Neuron (in vitro differentiated cells): Measurements from ENCODE around the gene MAPK11.

Source experiments
- H2AFZ ChIP-seq: one replicate; pipeline ENCODE4 v1.6.1; 2013; ENCODE audit warnings: low read depth, mild to moderate bottlenecking, inconsistent platforms, low read length, moderate library complexity
- H3K27me3 ChIP-seq: one replicate; pipeline ENCODE4 v1.6.1; 2013; ENCODE audit warnings: low read length; ENCODE audit not compliant: insufficient read depth
- H3K36me3 ChIP-seq: one replicate; pipeline ENCODE4 v1.6.1; 2013; ENCODE audit warnings: low read length; ENCODE audit not compliant: insufficient read depth
- H3K4me1 ChIP-seq: one replicate; pipeline ENCODE4 v1.6.1; 2013; ENCODE audit warnings: low read length; ENCODE audit not compliant: insufficient read depth
- H3K4me3 ChIP-seq: 2 replicates; pipeline ENCODE4 v1.5.1; 2013; ENCODE audit warnings: mild to moderate bottlenecking, low read length, moderate library complexity
- H3K9me3 ChIP-seq: one replicate; pipeline ENCODE4 v1.6.1; 2013; ENCODE audit warnings: low read length

Gene MAPK11

DNA sequence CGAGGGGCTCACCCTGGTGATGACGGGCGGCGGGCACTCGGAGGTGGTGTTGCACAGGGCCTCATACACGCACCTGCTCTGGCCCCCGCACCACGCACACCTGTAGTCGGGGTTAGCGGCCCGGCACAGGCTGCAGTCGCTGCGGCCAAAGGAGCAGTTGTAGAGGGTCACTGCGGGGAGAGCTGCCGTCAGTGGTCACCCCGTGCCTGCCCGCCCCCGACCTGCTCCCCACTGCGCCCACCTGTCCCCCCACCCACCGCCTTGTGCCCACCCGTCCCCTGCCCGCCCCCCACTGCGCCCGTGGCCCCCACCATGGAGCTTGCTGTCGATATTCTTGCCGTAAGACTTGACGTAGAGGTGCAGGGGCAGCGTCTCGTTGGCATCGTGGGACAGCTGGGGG lies 13.6 kb upstream of the MAPK11 start:
- Histone ChIP-seq H3K4me3 (no peak overlapping the region), H3K36me3 (peaks cover 82% of the 10 kb centered on the region), H3K9me3 (no peaks in the 10 kb centered on the region), H2AFZ (no peak overlapping the region), H3K4me1 (no peaks in the 10 kb centered on the region), H3K27me3 (no peaks in the 10 kb centered on the region)

DNA sequence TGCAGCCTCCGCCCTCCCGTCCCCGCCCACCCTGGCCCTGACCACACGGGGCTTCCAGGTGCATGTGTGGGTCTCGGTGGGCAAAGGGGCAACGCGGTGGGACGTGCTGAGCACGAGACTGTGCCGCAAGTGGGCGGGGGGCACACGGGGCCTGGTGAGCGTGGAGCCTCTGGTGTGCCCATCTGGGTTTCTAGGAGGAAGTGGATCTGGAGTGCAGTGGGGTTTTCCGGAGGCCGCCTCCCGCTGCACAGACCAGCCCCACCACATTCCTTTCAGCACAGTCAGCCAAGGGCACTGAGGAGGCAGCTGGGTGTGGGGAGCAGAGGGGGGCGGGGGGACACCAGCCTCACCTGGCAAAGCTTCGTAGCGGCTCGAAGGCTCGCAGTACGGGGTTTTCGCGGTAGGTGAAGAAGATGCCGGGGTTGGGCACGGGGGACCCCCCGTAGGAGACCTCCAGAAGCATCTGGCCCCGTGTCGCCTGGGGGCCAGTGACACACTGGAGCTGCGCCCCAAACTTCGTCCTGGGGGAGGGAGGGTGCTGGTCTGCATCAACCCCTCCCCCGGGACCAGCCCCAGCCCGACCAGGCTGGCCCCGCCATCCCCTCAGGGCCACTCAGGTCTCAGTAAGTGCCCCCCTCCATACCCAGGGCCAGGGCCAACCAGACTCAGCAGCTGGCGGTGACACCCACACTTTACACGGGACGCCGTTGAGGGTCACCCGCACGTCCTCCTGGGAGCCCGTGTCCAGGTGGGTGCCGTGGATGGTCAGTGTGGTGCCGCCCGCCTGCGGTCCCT lies 12.4 kb upstream of the MAPK11 start:
- H2AFZ ChIP-seq: no peak overlapping the region
- no peaks in the 10 kb centered on the region for H3K4me1 ChIP-seq
- no peak overlapping the region for H3K4me3 ChIP-seq
- no peaks in the 10 kb centered on the region for H3K27me3 ChIP-seq
- peaks cover 85% of the 10 kb centered on the region for H3K36me3 ChIP-seq
- H3K9me3 ChIP-seq: no peaks in the 10 kb centered on the region

DNA sequence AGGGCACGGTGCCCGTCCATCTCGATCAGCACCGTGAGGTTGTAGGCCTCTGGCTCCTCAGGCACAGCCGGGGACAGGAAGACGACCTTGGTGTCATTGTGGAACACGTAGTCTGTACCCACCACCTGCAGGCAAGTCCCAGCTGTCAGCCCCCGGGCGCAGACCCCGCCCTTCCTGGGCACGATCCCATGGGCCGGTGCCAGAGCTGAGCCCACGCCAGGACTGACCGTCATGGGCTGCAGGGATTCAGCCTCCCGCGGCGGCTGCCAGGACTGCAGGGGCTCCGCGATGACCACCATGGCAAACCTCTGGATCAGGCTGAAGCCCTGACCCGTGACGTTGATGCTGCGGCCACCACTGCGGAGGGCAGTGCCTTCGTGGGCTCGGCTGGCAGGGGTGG lies 11.8 kb upstream of the MAPK11 start:
- H3K27me3 ChIP-seq: no peaks in the 10 kb centered on the region
- no peaks in the 10 kb centered on the region for H3K4me1 ChIP-seq
- H2AFZ ChIP-seq: no peak overlapping the region
- H3K36me3 ChIP-seq: peaks cover 86% of the 10 kb centered on the region
- H3K9me3 ChIP-seq: no peaks in the 10 kb centered on the region
- no peak overlapping the region for H3K4me3 ChIP-seq

DNA sequence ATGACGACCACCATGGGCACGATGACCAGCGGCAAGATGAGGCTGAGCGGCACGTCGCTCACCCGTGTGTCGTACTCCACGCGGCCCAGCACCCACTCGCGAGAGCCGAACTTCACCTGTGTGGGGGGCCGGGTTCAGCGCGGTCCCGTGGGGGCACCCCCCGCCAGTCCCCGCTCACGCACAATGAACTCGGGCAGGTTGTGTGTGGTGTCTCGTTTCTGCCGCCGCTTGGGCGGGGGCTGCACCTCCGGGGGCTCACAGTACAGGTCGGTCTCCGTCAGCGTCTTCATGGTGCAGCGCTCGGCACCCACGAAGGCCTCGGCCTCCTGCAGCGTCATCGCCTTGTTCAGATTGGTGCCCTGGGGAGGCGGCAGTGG lies 11.2 kb upstream of the MAPK11 start:
- H3K27me3 ChIP-seq: no peaks in the 10 kb centered on the region
- no peak overlapping the region for H3K4me3 ChIP-seq
- no peak overlapping the region for H2AFZ ChIP-seq
- H3K36me3 ChIP-seq: peaks cover 87% of the 10 kb centered on the region
- no peaks in the 10 kb centered on the region for H3K4me1 ChIP-seq
- peaks cover under 1% of the 10 kb centered on the region for H3K9me3 ChIP-seq

DNA sequence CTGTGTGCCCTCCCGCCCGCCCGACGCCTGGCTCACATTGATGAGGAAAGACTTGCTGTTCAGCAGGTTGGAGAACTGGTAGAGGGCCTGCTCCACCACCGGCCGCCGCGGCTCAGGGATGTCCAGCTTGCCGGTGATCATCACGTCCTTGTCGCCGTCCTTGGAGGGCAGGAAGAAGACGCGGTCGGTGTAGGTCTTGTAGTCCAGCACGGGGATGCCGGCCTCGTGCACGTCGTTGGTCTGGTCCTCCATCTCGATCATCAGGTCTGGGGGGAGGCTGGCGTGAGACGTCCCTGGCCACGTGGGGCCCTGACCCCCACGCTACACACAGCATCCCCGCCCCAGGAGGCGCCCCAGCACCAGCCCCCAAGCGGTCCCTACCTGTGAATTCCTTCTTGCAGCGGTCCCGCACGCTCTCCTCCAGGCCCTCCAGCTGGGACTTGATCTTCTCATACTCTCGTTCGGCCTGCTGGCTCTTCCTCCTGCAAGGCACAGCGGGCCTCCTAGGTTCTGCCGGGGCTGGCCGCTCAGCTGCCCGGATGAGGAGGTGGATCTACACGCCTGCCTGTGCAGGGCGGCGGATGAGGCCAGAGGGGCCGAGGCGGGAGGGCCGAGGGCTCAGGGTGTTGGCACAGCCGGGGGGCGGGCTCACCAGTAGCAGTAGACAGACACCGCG lies 10.7 kb upstream of the MAPK11 start:
- H3K27me3 ChIP-seq: no peaks in the 10 kb centered on the region
- H3K4me3 ChIP-seq: no peak overlapping the region
- no peak overlapping the region for H2AFZ ChIP-seq
- peaks cover 86% of the 10 kb centered on the region for H3K36me3 ChIP-seq
- H3K9me3 ChIP-seq: peaks cover 2% of the 10 kb centered on the region
- H3K4me1 ChIP-seq: no peaks in the 10 kb centered on the region

DNA sequence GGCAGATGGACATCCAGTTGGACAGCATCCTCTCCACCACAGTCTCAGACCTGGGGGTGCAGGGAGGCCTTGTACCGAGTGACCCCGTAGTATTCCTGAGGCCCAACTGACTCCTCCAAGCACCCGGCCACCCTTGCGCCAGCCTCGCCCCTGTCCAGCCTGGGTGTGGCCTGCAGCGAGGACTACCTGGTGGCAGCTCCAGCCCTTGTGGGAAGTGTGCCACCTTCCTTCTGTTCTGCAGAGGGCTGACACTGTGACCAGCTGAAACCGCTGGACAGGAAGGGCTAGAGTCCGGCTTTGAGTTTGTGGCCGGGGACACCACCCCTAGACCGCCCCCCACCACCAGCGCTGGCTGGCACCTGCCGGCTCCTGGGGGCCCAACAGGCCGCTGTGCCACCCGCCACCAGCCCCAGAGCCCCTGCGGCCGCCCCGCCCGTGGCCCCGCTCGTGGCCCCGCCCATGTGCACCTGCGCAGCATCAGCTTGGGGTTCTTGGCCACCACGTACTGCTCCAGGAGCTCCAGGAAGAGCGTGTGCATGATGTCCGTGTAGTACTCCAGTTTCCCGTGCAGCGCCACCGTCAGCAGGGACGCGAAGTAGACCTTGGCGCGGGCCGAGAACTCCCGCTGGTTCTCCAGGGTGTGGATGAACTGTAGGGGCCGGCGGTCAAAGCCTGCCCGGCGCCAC lies 10.0 kb upstream of the MAPK11 start:
- peaks cover 2% of the 10 kb centered on the region for H3K9me3 ChIP-seq
- H2AFZ ChIP-seq: no peak overlapping the region
- peaks cover 1% of the 10 kb centered on the region for H3K4me1 ChIP-seq
- peaks cover 90% of the 10 kb centered on the region for H3K36me3 ChIP-seq
- H3K27me3 ChIP-seq: no peaks in the 10 kb centered on the region
- no peak overlapping the region for H3K4me3 ChIP-seq

DNA sequence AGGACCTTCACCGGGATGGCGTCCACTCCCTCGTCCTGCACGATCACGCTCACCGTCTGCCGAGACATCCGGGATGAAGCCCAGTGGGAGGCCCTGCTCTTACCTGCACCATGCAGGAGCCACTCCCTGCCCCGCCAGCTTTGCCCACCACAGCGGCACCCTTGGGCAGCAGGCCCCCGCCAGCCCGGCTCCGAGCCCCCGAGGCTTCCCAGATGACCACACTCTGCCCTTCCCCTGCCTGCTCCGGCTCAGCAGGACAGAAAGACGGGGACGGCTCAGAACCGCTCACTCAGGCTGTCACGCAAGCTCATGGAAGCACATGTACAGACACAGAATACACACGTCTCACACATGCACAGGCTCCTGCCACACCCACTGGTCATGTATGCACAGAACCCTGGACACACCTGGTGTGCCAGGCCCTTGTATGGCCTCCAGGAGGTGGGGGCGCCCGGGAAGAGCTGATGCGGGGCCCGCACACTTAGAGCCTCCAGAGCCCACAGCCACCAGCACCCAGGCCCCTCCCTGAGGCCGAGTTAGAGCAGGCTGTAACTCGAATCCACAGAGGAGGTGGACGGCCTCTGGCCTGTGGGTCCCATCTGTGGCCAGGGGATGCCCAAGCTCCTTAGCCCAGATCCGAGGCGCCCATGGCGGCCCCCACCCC lies 8.9 kb upstream of the MAPK11 start:
- Histone ChIP-seq H2AFZ (no peak overlapping the region), H3K27me3 (no peaks in the 10 kb centered on the region), H3K36me3 (peaks cover 84% of the 10 kb centered on the region), H3K4me1 (peaks cover 7% of the 10 kb centered on the region), H3K4me3 (no peak overlapping the region), H3K9me3 (peaks cover 2% of the 10 kb centered on the region)

DNA sequence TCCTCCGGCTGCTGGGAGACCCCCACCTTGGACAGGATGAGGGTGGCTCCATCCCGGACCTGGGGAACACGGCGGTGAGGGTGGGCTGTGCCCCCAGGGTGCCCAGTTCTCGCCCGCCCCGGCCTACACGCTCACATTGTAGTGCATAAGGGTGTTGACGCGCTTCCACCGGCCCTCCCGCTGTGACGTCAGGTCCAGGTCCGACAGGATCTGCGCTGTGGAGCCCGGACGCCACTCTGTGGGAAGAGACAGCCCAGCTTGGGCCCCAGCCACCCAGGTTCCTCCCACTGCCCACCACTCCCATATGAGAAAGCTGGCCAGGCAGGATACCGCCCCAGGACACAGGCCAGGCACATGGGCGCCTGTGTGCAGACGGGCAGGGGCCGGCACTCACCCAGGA lies 8.3 kb upstream of the MAPK11 start:
- no peak overlapping the region for H3K4me3 ChIP-seq
- peaks cover 9% of the 10 kb centered on the region for H3K4me1 ChIP-seq
- peaks cover 2% of the 10 kb centered on the region for H3K9me3 ChIP-seq
- no peak overlapping the region for H2AFZ ChIP-seq
- H3K27me3 ChIP-seq: no peaks in the 10 kb centered on the region
- H3K36me3 ChIP-seq: peaks cover 79% of the 10 kb centered on the region

DNA sequence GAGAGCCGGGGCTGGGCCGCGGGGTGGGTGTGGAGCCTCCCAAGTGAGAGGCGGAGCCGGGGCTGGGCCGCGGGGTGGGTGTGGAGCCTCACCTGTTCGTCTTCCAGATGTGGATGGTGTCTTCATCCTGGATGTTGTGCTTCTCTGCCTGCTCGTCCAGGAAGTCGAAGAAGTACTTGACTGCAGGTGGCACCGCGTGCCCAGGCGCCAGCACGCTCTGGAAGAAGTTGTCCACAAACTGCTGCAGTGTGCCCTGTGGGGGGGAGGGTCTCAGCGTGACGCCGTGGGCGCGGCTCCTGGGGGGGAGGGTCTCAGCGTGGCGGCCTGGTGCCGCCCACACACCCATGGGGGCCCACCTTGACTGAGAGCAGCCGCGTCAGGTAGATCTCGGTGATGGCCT lies 7.6 kb upstream of the MAPK11 start:
- H3K4me1 ChIP-seq: peaks cover 12% of the 10 kb centered on the region
- H3K27me3 ChIP-seq: no peaks in the 10 kb centered on the region
- peaks cover 2% of the 10 kb centered on the region for H3K9me3 ChIP-seq
- H3K4me3 ChIP-seq: no peak overlapping the region
- no peak overlapping the region for H2AFZ ChIP-seq
- peaks cover 72% of the 10 kb centered on the region for H3K36me3 ChIP-seq

DNA sequence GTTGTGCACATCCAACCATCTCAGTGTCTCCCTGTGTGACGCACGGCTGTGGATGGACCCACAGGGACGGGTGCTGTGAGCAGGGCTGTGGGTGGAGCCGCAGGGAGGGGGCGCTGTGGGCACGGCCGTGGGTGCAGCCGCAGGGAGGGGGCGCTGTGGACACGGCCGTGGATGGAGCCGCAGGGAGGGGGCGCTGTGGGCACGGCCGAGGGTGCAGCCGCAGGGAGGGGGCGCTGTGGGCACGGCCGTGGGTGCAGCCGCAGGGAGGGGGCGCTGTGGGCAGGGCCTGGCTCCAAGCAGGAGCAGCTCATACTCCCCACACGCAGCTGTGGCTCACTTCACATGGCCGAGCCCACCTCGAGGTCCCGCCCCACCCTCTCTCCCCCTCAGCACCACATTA lies 6.0 kb upstream of the MAPK11 start:
- peaks cover 2% of the 10 kb centered on the region for H3K9me3 ChIP-seq
- H3K36me3 ChIP-seq: peaks cover 55% of the 10 kb centered on the region
- H2AFZ ChIP-seq: no peak overlapping the region
- peaks cover 25% of the 10 kb centered on the region for H3K4me1 ChIP-seq
- H3K4me3 ChIP-seq: no peak overlapping the region
- no peaks in the 10 kb centered on the region for H3K27me3 ChIP-seq

DNA sequence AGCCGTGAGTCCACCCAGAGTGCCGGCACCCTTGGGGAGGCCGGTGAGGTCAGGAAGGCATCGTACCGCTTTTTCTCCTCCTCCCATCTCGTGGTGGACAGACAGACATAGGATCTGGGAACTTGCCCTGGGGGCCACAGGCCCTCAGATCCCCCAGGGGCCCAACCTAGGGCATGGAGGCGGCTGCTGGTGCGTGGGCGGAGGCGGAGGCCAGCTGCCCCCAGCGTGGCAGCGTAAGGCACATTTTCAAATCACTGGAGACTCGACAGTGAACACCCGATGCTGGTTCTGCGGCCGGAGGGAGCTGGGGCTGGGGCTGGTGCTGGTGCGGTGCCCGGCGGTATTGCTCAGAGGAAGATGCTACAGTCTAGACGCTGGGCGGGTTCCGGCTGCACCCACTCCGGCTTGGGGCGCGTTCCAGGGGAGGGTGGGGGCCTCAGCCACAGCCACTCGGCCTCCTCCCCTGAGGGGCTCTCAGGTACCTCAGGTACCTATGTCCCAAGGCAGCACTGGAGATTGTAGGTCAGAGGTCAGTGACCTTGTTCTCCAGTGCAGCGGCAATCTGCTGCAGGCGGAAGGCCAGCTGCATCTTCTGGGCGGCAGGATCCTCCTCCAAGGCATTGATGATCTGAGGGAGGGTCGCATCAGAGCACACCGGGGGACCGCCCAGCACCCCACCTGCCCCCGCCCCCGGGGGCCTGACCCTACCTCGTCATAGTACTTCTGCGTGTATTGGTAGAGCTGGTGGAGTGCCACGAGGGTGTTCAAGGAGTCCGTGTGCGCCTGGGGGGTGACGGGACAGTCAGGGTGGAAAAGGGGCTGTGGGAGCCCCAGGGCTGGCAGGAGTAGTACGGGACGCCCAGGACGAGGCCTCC lies 5.2 kb upstream of the MAPK11 start:
- Histone ChIP-seq H3K27me3 (no peaks in the 10 kb centered on the region), H2AFZ (no peak overlapping the region), H3K4me3 (no peak overlapping the region), H3K4me1 (peaks cover 32% of the 10 kb centered on the region), H3K9me3 (peaks cover 2% of the 10 kb centered on the region), H3K36me3 (peaks cover 50% of the 10 kb centered on the region)

DNA sequence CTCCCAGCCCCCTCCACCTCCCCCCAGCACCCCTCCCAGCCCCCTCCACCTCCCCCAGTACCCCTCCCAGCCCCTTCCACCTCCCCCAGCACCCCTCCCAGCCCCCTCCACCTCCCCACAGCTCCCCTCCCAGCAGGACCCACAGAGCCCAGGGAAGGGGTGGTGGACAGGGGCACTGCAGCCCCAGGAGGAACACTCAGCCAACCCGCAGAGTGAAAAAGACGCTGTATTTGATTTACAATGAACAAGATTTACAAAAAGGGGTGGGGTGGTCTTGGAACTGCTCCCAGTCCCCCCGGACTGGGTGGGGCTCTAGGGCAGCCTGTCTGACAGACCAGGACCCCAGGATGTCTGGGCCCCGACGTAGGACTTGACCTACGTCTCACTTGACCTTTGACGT lies 4.6 kb upstream of the MAPK11 start:
- no peaks in the 10 kb centered on the region for H3K27me3 ChIP-seq
- H3K9me3 ChIP-seq: peaks cover 2% of the 10 kb centered on the region
- no peak overlapping the region for H2AFZ ChIP-seq
- peaks cover 46% of the 10 kb centered on the region for H3K36me3 ChIP-seq
- H3K4me3 ChIP-seq: no peak overlapping the region
- peaks cover 32% of the 10 kb centered on the region for H3K4me1 ChIP-seq
